DND-41 (cell line): ENCODE data around the gene IFNE.

Source experiments
- ATAC-seq: fragments of 200-7000 bp; cut with Tn5 transposase; 3 replicates; pipeline ENCODE4 v1.9.1; 2021; ENCODE audit warnings: low read depth; ENCODE audit not compliant: insufficient read depth
- DNase-seq: peaks from one replicate; pipeline ENCODE4 v3.0.0-alpha.2; 2020
- H2AFZ ChIP-seq: 2 replicates; pipeline ENCODE4 v1.6.0; 2012; ENCODE audit warnings: low read depth, low read length
- H3K27ac ChIP-seq: 2 replicates; pipeline ENCODE4 v1.5.1; 2012; ENCODE audit warnings: low read length, inconsistent platforms
- H3K27me3 ChIP-seq: fragments of 200-600 bp; sonication (generic); 2 replicates; pipeline ENCODE4 v1.6.0; 2012; ENCODE audit warnings: low read length, mild to moderate bottlenecking, inconsistent platforms; ENCODE audit not compliant: insufficient read depth, poor library complexity
- H3K36me3 ChIP-seq: 2 replicates; pipeline ENCODE4 v1.5.1; 2012; ENCODE audit warnings: low read length, inconsistent platforms; ENCODE audit not compliant: insufficient read depth
- H3K4me1 ChIP-seq: 2 replicates; pipeline ENCODE4 v1.5.1; 2012; ENCODE audit warnings: mild to moderate bottlenecking, low read length; ENCODE audit not compliant: insufficient read depth
- H3K4me2 ChIP-seq: 2 replicates; pipeline ENCODE4 v1.6.0; 2012; ENCODE audit warnings: mild to moderate bottlenecking, moderate library complexity, low read length, inconsistent platforms; ENCODE audit not compliant: insufficient read depth
- H3K4me3 ChIP-seq, 2 experiments: fragments of 200-600 bp in 1 of 2; shearing (Covaris generic) in 1 of 2; 2 replicates each; pipeline ENCODE4 v1.5.1; 2012 to 2016; ENCODE audit warnings: inconsistent platforms in 2 of 2, low read length in 2 of 2, mild to moderate bottlenecking in 2 of 2, low read depth in 1 of 2, moderate library complexity in 1 of 2
- H3K79me2 ChIP-seq: 2 replicates; pipeline ENCODE4 v1.6.0; 2012; ENCODE audit warnings: low read length, inconsistent platforms; ENCODE audit not compliant: insufficient read depth
- H3K9ac ChIP-seq: 2 replicates; pipeline ENCODE4 v1.6.0; 2012; ENCODE audit warnings: low read depth, mild to moderate bottlenecking, inconsistent platforms, low read length, moderate library complexity
- H3K9me3 ChIP-seq: 2 replicates; pipeline ENCODE4 v1.5.1; 2012; ENCODE audit warnings: low read length, moderate library complexity, mild to moderate bottlenecking, inconsistent platforms; ENCODE audit not compliant: insufficient read depth, severe bottlenecking
- H4K20me1 ChIP-seq: 2 replicates; pipeline ENCODE4 v1.6.0; 2012; ENCODE audit warnings: low read length; ENCODE audit not compliant: insufficient read depth
- EZH2 ChIP-seq: IDR thresholded peaks from 3 replicates; pipeline ENCODE4 v1.6.1; 2012; ENCODE audit warnings: borderline replicate concordance, low read depth, mild to moderate bottlenecking, moderate library complexity, low read length, inconsistent platforms; ENCODE audit not compliant: severe bottlenecking
- TF ChIP-seq, protein P1 (sequence below): IDR thresholded peaks from 2 replicates; pipeline ENCODE4 v1.5.1; 2012; ENCODE audit warnings: borderline replicate concordance, low read length, moderate library complexity, mild to moderate bottlenecking; ENCODE audit not compliant: poor library complexity, severe bottlenecking; ENCODE audit errors: extremely low read depth

The IFNE gene

DNA sequence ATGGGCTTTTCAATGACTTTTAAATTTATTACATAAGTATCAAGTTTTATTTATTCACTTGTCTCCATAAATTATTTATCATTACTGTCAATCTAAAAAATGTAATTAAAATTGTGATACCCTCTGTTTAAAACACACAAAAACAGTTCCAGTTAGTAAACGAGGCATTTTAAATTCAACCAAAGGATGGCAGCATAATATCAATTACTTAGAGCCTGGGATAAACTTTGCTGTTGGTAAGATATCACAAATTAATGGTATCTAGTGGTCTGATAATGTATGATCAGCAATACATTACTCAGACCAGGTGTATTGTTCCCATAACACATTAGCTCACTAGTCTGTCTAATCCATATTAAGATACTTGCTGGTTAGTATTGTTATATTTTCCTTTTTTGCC is 9.6 kb upstream of the IFNE start:
- no peaks in the 10 kb centered on the region for H4K20me1 ChIP-seq
- H2AFZ ChIP-seq: no peak overlapping the region
- no peak overlapping the region for H3K9ac ChIP-seq
- H3K9me3 ChIP-seq: no peaks in the 10 kb centered on the region
- TF ChIP-seq, protein P1, sequence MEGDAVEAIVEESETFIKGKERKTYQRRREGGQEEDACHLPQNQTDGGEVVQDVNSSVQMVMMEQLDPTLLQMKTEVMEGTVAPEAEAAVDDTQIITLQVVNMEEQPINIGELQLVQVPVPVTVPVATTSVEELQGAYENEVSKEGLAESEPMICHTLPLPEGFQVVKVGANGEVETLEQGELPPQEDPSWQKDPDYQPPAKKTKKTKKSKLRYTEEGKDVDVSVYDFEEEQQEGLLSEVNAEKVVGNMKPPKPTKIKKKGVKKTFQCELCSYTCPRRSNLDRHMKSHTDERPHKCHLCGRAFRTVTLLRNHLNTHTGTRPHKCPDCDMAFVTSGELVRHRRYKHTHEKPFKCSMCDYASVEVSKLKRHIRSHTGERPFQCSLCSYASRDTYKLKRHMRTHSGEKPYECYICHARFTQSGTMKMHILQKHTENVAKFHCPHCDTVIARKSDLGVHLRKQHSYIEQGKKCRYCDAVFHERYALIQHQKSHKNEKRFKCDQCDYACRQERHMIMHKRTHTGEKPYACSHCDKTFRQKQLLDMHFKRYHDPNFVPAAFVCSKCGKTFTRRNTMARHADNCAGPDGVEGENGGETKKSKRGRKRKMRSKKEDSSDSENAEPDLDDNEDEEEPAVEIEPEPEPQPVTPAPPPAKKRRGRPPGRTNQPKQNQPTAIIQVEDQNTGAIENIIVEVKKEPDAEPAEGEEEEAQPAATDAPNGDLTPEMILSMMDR: no peak
- no peak for TF ChIP-seq EZH2
- ATAC-seq (no peak), DNase-seq (no peak)
- H3K4me1 ChIP-seq: no peaks in the 10 kb centered on the region
- no peaks in the 10 kb centered on the region for H3K36me3 ChIP-seq
- peaks cover 2% of the 10 kb centered on the region for H3K27me3 ChIP-seq
- H3K79me2 ChIP-seq: no peaks in the 10 kb centered on the region
- H3K27ac ChIP-seq: no peak overlapping the region
- H3K4me3 ChIP-seq: no peak overlapping the region
- no peak overlapping the region for H3K4me2 ChIP-seq

DNA sequence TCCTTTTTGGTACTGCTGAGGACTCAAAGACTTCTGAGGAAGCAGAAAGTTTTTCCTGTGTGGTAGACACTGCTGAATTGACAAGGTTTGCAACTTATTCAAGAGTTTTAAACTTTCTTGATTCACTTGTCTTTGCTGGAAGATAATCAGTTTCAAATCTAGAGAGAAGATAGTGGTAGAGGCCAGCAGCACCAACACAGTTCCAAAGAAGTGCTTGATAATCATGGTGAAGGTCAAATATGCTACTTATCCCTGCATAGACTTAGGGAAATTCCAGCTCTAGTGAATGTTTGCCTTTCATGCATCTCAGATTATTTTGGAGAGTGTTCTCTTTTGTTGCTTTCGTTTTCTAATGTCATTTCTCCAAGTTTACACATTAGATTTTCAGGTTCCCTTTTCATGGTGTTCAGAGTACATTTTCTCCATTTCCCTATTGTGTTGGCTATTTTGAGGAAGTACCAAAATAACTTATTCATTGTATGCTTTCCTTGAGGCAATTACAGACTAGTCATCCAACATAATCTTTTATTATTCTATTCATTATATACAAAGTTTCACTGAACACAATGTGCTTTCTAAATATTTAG is 550 bp downstream of the IFNE start:
- Histone ChIP-seq H4K20me1 (no peaks in the 10 kb centered on the region), H3K4me2 (no peak overlapping the region), H3K79me2 (no peaks in the 10 kb centered on the region), H3K36me3 (no peaks in the 10 kb centered on the region), H2AFZ (no peak overlapping the region), H3K9me3 (no peaks in the 10 kb centered on the region), H3K9ac (no peak overlapping the region), H3K4me1 (no peaks in the 10 kb centered on the region), H3K4me3 (no peak overlapping the region), H3K27ac (no peak overlapping the region), H3K27me3 (no peaks in the 10 kb centered on the region)
- no peak for ATAC-seq
- DNase-seq: no peak
- TF ChIP-seq EZH2: no peak
- TF ChIP-seq, protein P1: no peak

DNA sequence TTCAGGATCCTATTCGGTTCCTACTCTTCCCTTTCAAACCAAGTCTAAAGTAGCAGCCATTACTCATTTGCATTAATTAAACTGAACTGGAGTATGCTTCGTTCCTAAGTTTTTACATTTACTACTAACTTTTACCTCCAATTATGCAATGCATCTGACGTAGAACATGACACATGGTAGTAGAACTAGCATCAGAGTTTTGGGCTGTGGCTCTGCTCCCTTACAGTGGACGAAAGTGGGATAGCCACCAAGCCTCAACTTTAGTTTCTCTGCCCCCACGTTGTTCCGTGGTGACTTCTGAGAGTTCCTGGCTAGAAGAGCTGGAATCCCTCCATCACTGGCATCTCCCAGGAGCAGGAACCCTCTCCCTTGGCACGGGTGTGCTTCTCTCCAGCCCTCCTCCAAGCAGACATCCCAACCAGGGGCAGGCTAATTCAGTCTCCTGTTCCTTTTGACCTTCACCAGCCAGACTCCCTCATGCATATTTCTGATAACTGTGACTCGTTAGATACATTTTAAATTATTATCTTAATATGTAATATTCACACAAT is 2.9 kb downstream of the IFNE start:
- TF ChIP-seq, protein P1: no peak
- TF ChIP-seq EZH2: no peak
- no peak overlapping the region for H3K4me3 ChIP-seq
- no peaks in the 10 kb centered on the region for H3K27me3 ChIP-seq
- no peaks in the 10 kb centered on the region for H3K79me2 ChIP-seq
- no peak for DNase-seq
- no peak overlapping the region for H2AFZ ChIP-seq
- H3K4me1 ChIP-seq: no peaks in the 10 kb centered on the region
- no peak overlapping the region for H3K4me2 ChIP-seq
- no peak overlapping the region for H3K9ac ChIP-seq
- no peak for ATAC-seq
- H3K27ac ChIP-seq: no peak overlapping the region
- H4K20me1 ChIP-seq: no peaks in the 10 kb centered on the region
- H3K36me3 ChIP-seq: no peaks in the 10 kb centered on the region
- no peaks in the 10 kb centered on the region for H3K9me3 ChIP-seq
